ENCODE measurements around the gene TRPM5. TPM values are rescaled to one million over a fixed set of nuclear protein-coding genes. Genes with fewer than 3 reads are reported as not detected.

The TRPM5 gene
- total RNA-seq, 1 experiment from 2014 or later = not detected

DNA sequence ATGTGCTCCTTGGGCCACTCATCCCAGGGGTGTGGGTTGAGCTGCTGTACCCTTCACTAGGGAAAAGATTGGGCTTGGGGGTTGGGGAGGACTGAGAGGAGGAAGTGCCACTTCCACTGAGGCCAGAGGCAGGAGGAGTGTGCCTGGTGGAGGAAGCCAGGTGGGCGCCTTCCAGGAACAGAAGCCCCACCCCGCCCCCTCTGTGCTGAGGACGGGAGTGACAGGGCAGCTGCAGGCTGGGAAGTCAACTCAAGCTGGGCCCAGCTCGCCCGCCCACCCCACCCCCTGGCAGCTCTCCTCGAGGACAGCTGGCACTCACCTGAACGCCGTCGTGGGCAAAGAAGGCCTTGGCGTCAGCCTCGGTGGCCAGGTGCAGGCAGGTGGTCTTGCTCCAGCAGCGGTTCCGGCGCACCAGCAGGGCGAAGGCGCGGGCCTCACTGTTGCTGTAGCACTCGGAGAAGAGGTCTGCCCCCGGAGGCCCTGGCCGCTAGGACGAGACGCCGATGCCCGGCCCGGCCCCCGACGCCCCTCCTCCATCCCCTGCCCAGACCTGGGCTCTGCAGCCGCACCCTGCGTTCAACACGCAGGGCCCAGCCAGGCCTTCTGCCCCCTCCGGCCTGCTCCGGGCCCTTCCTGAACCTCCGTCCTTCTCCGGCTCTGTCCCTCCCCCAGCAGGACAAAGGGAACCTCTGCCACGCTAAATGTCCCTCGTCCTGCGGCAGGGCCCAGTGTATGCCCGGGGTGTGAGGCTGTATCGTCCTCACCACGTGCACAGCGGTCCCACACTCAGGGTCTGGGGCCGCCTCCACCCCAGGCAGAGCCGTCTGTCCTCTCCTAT is 30.4 kb downstream of the TRPM5 start:
- Histone ChIP-seq H3K9ac (ENCODE audit: low read length) (no peak overlapping the region), H3K27ac (ENCODE audit: low read length) (no peak overlapping the region), H3K4me1 (ENCODE audit: low read length) (no peaks in the 10 kb centered on the region), H3K4me2 (ENCODE audit: low read depth, low read length, poor library complexity, severe bottlenecking) (no peak overlapping the region), H4K20me1 (ENCODE audit: insufficient read depth, low read depth, low read length) (0 out of 2 replicates have a peak, but pooled peaks cover 5% of the 10 kb centered on the region), H3K9me2 (replicated peaks; ENCODE audit: insufficient read depth, low read length) (no peaks in the 10 kb centered on the region), H3K27me3 (ENCODE audit: low read length) (no peaks in the 10 kb centered on the region), H3K4me3 (ENCODE audit: low read length) (no peak overlapping the region), H2AFZ (ENCODE audit: low read length) (no peak overlapping the region), H3K79me2 (ENCODE audit: low read length) (no peaks in the 10 kb centered on the region), H3K36me3 (ENCODE audit: insufficient read depth, low read length) (no peaks in the 10 kb centered on the region), H3K9me3 (ENCODE audit: low read length) (no peaks in the 10 kb centered on the region)
- no peak for DNase-seq

DNA sequence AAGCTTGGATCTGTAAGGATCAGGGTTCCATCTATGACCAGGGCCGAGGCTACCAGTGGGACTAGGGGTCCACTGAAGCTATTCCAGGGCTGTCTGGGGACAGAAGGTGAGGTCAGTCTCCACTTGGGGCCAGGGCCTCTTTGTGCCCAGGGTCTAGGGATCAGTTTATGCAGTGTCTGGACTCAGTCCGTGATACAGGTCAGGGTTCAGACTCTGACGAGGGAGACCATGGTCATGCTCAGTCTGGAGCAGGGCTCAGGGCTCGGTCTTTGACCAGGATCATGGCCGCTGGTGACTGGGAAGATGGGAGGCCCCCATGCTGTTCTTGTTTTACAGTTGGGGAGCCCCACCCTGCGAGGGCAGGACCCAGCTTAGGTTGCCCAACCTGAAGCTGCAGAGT is 32.0 kb downstream of the TRPM5 start:
- no peak overlapping the region for H2AFZ ChIP-seq (ENCODE audit: low read length)
- no peak overlapping the region for H3K4me2 ChIP-seq (ENCODE audit: low read depth, low read length, poor library complexity, severe bottlenecking)
- no peaks in the 10 kb centered on the region for H3K4me1 ChIP-seq (ENCODE audit: low read length)
- no peaks in the 10 kb centered on the region for H3K36me3 ChIP-seq (ENCODE audit: insufficient read depth, low read length)
- no peaks in the 10 kb centered on the region for H3K9me2 ChIP-seq (replicated peaks; ENCODE audit: insufficient read depth, low read length)
- 0 out of 2 replicates have a peak, but pooled peaks cover 5% of the 10 kb centered on the region for H4K20me1 ChIP-seq (ENCODE audit: insufficient read depth, low read depth, low read length)
- no peak for DNase-seq
- no peaks in the 10 kb centered on the region for H3K9me3 ChIP-seq (ENCODE audit: low read length)
- H3K4me3 ChIP-seq (ENCODE audit: low read length) = no peak overlapping the region
- H3K9ac ChIP-seq (ENCODE audit: low read length) = no peak overlapping the region
- no peaks in the 10 kb centered on the region for H3K79me2 ChIP-seq (ENCODE audit: low read length)
- no peak overlapping the region for H3K27ac ChIP-seq (ENCODE audit: low read length)
- H3K27me3 ChIP-seq (ENCODE audit: low read length) = no peaks in the 10 kb centered on the region

DNA sequence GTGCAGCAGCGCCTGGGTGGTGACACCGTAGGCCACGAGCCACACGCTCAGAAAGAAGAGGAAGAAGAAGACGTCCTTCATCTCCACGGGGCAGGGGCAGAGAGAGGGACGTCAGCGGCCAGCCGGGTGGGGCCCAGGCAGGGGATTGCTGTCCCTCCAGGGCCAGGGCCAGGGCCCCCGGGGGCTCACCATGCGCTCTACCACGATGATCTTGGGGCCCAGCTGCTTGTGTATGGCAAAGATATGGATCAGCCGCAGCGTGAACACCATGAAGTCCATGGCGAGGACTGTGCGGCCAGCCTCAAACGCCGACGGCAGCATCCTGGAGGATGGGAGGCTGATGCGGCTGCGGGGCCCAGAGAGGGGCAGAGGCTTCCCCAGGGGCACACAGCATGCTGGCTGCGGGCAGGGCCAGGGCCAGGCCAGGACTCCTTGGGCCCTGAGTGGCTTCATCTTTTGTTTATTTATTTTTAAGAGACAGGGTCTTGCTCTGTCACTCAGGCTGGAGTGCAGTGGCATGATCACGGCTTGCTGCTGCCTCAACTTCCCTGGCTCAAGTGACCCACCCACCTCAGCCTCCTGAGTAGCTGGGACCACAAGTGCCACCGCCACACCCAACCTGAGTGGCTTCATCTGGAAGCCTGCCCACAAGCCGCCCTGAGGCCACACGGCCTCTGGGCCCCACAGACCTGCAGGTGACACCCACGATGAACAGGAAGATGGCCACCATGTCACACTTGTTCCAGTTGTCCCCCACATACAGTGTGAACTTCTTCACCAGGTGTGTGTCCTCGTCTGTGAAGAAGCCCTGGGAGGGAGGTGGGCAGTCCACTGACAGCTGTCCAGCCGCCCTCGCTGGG is 32.6 kb downstream of the TRPM5 start:
- H3K9me2 ChIP-seq (replicated peaks; ENCODE audit: insufficient read depth, low read length) = no peaks in the 10 kb centered on the region
- no peaks in the 10 kb centered on the region for H3K9me3 ChIP-seq (ENCODE audit: low read length)
- H3K4me2 ChIP-seq (ENCODE audit: low read depth, low read length, poor library complexity, severe bottlenecking) = no peak overlapping the region
- H3K4me1 ChIP-seq (ENCODE audit: low read length) = no peaks in the 10 kb centered on the region
- no peak overlapping the region for H2AFZ ChIP-seq (ENCODE audit: low read length)
- no peak overlapping the region for H3K27ac ChIP-seq (ENCODE audit: low read length)
- peak; percentile 34 for DNase-seq
- no peak overlapping the region for H3K4me3 ChIP-seq (ENCODE audit: low read length)
- H3K9ac ChIP-seq (ENCODE audit: low read length) = no peak overlapping the region
- H3K27me3 ChIP-seq (ENCODE audit: low read length) = no peaks in the 10 kb centered on the region
- no peaks in the 10 kb centered on the region for H3K79me2 ChIP-seq (ENCODE audit: low read length)
- H4K20me1 ChIP-seq (ENCODE audit: insufficient read depth, low read depth, low read length) = 0 out of 2 replicates have a peak, but pooled peaks cover 5% of the 10 kb centered on the region
- no peaks in the 10 kb centered on the region for H3K36me3 ChIP-seq (ENCODE audit: insufficient read depth, low read length)

DNA sequence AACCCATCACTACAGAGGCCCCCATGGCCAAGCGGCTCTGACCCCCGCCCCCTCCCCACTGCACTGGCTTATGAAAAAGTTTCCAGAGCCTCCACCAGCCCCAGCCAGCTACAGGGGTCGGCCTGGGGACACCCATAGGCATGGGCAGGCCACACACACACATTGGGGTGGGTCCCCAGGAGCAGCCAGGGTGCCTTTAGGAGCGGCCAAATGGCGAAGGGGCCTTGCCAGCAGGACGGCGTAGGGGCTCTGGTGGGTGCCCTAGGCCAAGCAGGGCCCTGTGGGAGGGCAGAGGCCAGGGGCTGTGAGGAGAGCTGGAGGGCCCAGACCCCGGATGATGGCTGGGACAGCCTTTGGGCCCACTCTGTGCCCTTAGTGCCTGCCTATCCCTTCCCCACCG is 33.7 kb downstream of the TRPM5 start:
- no peak overlapping the region for H3K27ac ChIP-seq (ENCODE audit: low read length)
- no peak overlapping the region for H2AFZ ChIP-seq (ENCODE audit: low read length)
- H3K4me1 ChIP-seq (ENCODE audit: low read length) = no peaks in the 10 kb centered on the region
- no peak overlapping the region for H3K4me2 ChIP-seq (ENCODE audit: low read depth, low read length, poor library complexity, severe bottlenecking)
- H3K9ac ChIP-seq (ENCODE audit: low read length) = no peak overlapping the region
- H3K9me3 ChIP-seq (ENCODE audit: low read length) = no peaks in the 10 kb centered on the region
- H4K20me1 ChIP-seq (ENCODE audit: insufficient read depth, low read depth, low read length) = 0 out of 2 replicates have a peak, but pooled peaks cover 5% of the 10 kb centered on the region
- no peaks in the 10 kb centered on the region for H3K9me2 ChIP-seq (replicated peaks; ENCODE audit: insufficient read depth, low read length)
- no peaks in the 10 kb centered on the region for H3K36me3 ChIP-seq (ENCODE audit: insufficient read depth, low read length)
- H3K79me2 ChIP-seq (ENCODE audit: low read length) = no peaks in the 10 kb centered on the region
- H3K27me3 ChIP-seq (ENCODE audit: low read length) = no peaks in the 10 kb centered on the region
- DNase-seq = no peak
- H3K4me3 ChIP-seq (ENCODE audit: low read length) = no peak overlapping the region

DNA sequence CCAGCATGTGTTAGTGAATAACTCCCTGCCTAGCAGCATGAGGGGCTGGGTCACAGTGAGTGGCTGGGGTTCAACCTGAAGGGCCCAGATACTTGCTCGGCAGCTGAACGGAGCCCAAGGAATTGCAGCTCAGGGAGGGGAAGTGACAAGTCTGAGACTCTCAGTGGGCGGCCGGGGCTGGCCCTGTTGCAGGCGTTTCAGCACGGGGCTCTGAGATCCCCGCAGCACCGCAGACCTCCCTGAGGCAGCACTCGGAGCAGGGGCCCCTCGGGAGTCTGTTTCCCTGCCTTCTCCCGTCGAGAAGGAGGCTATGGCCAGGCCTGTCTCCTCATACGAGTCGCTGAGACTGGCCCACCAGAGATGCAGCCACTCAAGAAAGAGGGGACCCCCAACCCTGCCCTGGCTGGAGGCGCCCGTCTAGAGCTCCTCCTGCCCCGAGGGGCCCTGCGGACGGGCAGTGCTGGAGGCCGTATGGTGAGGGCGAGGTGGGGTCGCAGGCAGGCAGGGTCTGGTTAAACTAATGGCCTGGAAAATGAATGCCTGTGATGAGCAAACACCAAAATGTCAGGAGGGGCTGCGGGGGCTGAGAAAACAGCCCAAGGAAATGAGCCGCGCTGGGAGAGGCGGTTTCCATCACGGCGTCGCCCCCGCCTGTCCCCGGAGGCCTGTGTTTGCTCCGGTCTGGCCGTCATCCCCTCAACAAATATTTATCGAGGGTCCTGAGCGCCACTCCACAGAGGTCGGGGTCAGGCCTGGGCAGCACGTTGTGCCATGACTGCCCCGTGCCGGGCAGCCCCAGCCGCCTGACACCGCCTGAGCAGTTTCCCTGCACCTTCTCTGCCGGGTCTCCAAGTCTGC is 34.5 kb downstream of the TRPM5 start:
- H3K9ac ChIP-seq (ENCODE audit: low read length) = no peak overlapping the region
- H3K36me3 ChIP-seq (ENCODE audit: insufficient read depth, low read length) = no peaks in the 10 kb centered on the region
- no peaks in the 10 kb centered on the region for H3K9me3 ChIP-seq (ENCODE audit: low read length)
- no peak overlapping the region for H3K4me2 ChIP-seq (ENCODE audit: low read depth, low read length, poor library complexity, severe bottlenecking)
- 0 out of 2 replicates have a peak, but pooled peaks cover 5% of the 10 kb centered on the region for H4K20me1 ChIP-seq (ENCODE audit: insufficient read depth, low read depth, low read length)
- H3K79me2 ChIP-seq (ENCODE audit: low read length) = no peaks in the 10 kb centered on the region
- H3K9me2 ChIP-seq (replicated peaks; ENCODE audit: insufficient read depth, low read length) = no peaks in the 10 kb centered on the region
- H3K4me3 ChIP-seq (ENCODE audit: low read length) = no peak overlapping the region
- H3K27ac ChIP-seq (ENCODE audit: low read length) = no peak overlapping the region
- no peaks in the 10 kb centered on the region for H3K4me1 ChIP-seq (ENCODE audit: low read length)
- H3K27me3 ChIP-seq (ENCODE audit: low read length) = no peaks in the 10 kb centered on the region
- no peak for DNase-seq
- H2AFZ ChIP-seq (ENCODE audit: low read length) = no peak overlapping the region

DNA sequence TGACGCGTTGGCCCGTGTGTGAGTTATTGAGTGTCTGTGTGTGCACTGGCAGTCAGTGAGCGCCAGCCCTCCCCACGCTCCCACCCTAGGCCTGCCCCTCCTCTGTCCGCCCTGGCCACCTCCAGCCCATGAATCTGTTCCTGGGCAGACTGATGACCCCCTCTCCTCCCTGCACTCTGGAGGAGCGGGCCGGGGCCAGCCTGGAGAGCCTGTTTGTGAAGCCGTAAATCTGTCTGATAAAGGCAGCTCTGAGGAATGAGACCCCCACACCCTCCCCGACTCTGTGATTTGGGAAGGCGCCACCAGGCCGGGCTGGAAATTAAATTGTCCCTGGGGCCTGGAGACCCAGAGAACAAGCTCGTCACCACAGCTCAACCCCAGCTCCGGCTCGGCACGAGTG is 35.2 kb downstream of the TRPM5 start:
- Histone ChIP-seq H2AFZ (ENCODE audit: low read length) (no peak overlapping the region), H3K9me2 (replicated peaks; ENCODE audit: insufficient read depth, low read length) (no peaks in the 10 kb centered on the region), H3K9me3 (ENCODE audit: low read length) (no peaks in the 10 kb centered on the region), H3K4me3 (ENCODE audit: low read length) (no peak overlapping the region), H3K4me1 (ENCODE audit: low read length) (no peaks in the 10 kb centered on the region), H3K79me2 (ENCODE audit: low read length) (no peaks in the 10 kb centered on the region), H3K27ac (ENCODE audit: low read length) (no peak overlapping the region), H4K20me1 (ENCODE audit: insufficient read depth, low read depth, low read length) (0 out of 2 replicates have a peak, but pooled peaks cover 7% of the 10 kb centered on the region), H3K9ac (ENCODE audit: low read length) (no peak overlapping the region), H3K36me3 (ENCODE audit: insufficient read depth, low read length) (no peaks in the 10 kb centered on the region), H3K27me3 (ENCODE audit: low read length) (no peaks in the 10 kb centered on the region), H3K4me2 (ENCODE audit: low read depth, low read length, poor library complexity, severe bottlenecking) (no peak overlapping the region)
- no peak for DNase-seq

DNA sequence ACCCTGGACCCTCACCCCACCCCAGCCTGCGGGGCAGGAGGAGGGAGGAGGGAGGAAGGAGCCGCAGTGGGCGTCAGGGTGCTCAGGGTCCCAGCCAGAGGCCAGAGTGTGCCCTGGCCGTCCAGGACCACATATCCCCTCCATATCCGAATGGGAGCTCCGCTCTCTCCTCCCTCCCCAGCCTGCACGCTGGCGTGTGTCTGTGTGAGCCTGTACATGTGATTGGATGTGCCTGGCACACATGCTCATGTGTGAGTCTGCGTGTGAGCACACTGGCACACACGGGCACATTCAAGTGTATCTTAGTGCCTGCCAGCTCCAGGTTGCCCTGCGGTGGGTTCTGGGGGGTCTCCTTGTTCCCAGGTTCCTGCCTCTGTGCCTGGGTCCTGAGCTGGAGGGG is 35.6 kb downstream of the TRPM5 start:
- Histone ChIP-seq H3K79me2 (ENCODE audit: low read length) (no peaks in the 10 kb centered on the region), H3K4me1 (ENCODE audit: low read length) (no peaks in the 10 kb centered on the region), H3K4me3 (ENCODE audit: low read length) (no peak overlapping the region), H3K9ac (ENCODE audit: low read length) (no peak overlapping the region), H3K36me3 (ENCODE audit: insufficient read depth, low read length) (no peaks in the 10 kb centered on the region), H3K27ac (ENCODE audit: low read length) (no peak overlapping the region), H3K4me2 (ENCODE audit: low read depth, low read length, poor library complexity, severe bottlenecking) (no peak overlapping the region), H4K20me1 (ENCODE audit: insufficient read depth, low read depth, low read length) (0 out of 2 replicates have a peak, but pooled peaks cover 10% of the 10 kb centered on the region), H3K27me3 (ENCODE audit: low read length) (no peaks in the 10 kb centered on the region), H3K9me2 (replicated peaks; ENCODE audit: insufficient read depth, low read length) (no peaks in the 10 kb centered on the region), H3K9me3 (ENCODE audit: low read length) (no peaks in the 10 kb centered on the region), H2AFZ (ENCODE audit: low read length) (no peak overlapping the region)
- DNase-seq = no peak

Data from Karpas-422 (cell line).